Astrocyte (in vitro differentiated cells and primary cell): ENCODE results near the gene ECHS1. TPM values are rescaled to one million over a fixed set of nuclear protein-coding genes. Genes with fewer than 3 reads are reported as not detected.

ENCODE experiments used
- DNase-seq: peaks from one replicate; pipeline ENCODE4 v3.0.0-alpha.2; 2010; ENCODE audit warnings: low read depth
- FAIRE-seq: peaks from 2 replicates; lab custom pipeline; 2011; peaks lifted over from hg19 to GRCh38; lab: Jason Lieb, UNC
- H2AFZ ChIP-seq: 2 replicates; pipeline ENCODE4 v1.6.0; 2012; ENCODE audit warnings: low read depth, low read length, inconsistent platforms
- H3K27ac ChIP-seq: 2 replicates; pipeline ENCODE4 v1.5.1; 2011; ENCODE audit warnings: low read depth, low read length, inconsistent platforms
- H3K27me3 ChIP-seq: 2 replicates; pipeline ENCODE4 v1.6.0; 2011; ENCODE audit warnings: low read length, inconsistent platforms; ENCODE audit not compliant: insufficient read depth
- H3K36me3 ChIP-seq: 2 replicates; pipeline ENCODE4 v1.5.1; 2011; ENCODE audit warnings: low read length, inconsistent platforms; ENCODE audit not compliant: insufficient read depth
- H3K4me1 ChIP-seq: 2 replicates; pipeline ENCODE4 v1.5.1; 2011; ENCODE audit warnings: low read length, inconsistent platforms; ENCODE audit not compliant: insufficient read depth
- H3K4me2 ChIP-seq: 2 replicates; pipeline ENCODE4 v1.6.0; 2012; ENCODE audit warnings: low read length, inconsistent platforms
- H3K4me3 ChIP-seq: 2 replicates; pipeline ENCODE4 v1.5.1; 2011; ENCODE audit warnings: low read depth, mild to moderate bottlenecking, low read length, inconsistent platforms; ENCODE audit not compliant: insufficient read depth
- H3K79me2 ChIP-seq: 2 replicates; pipeline ENCODE4 v1.6.0; 2012; ENCODE audit warnings: mild to moderate bottlenecking, low read length, inconsistent platforms; ENCODE audit not compliant: insufficient read depth
- H3K9ac ChIP-seq: 2 replicates; pipeline ENCODE4 v1.6.0; 2012; ENCODE audit warnings: mild to moderate bottlenecking, low read length, inconsistent platforms
- H3K9me3 ChIP-seq: 2 replicates; pipeline ENCODE4 v1.5.1; 2012; ENCODE audit warnings: low read depth, mild to moderate bottlenecking, low read length, inconsistent platforms; ENCODE audit not compliant: insufficient read depth
- H4K20me1 ChIP-seq: 2 replicates; pipeline ENCODE4 v1.6.0; 2012; ENCODE audit warnings: low read length, inconsistent platforms; ENCODE audit not compliant: insufficient read depth
- H3K27ac Mint-ChIP-seq: one replicate; pipeline ENCODE4 v1.8.0; 2021; ENCODE audit warnings: mild to moderate bottlenecking, mixed read lengths; ENCODE audit not compliant: unreplicated experiment
- H3K27me3 Mint-ChIP-seq: one replicate; pipeline ENCODE4 v1.8.0; 2021; ENCODE audit warnings: low read depth, mixed read lengths; ENCODE audit not compliant: unreplicated experiment
- H3K36me3 Mint-ChIP-seq: one replicate; pipeline ENCODE4 v1.8.0; 2021; ENCODE audit warnings: low read depth, mixed read lengths; ENCODE audit not compliant: unreplicated experiment
- H3K4me1 Mint-ChIP-seq: one replicate; pipeline ENCODE4 v1.8.0; 2021; ENCODE audit warnings: low read depth, mixed read lengths; ENCODE audit not compliant: unreplicated experiment
- H3K4me3 Mint-ChIP-seq: one replicate; pipeline ENCODE4 v1.8.0; 2021; ENCODE audit warnings: mild to moderate bottlenecking, moderate library complexity, mixed read lengths; ENCODE audit not compliant: unreplicated experiment
- H3K9me3 Mint-ChIP-seq: one replicate; pipeline ENCODE4 v1.8.0; 2021; ENCODE audit warnings: mild to moderate bottlenecking, mixed read lengths; ENCODE audit not compliant: unreplicated experiment
- EZH2 ChIP-seq: IDR thresholded peaks from 2 replicates; pipeline ENCODE4 v1.6.1; 2012; ENCODE audit warnings: mild to moderate bottlenecking, low read length, inconsistent platforms; ENCODE audit not compliant: insufficient read depth
- total RNA-seq: library from RNA; stranded (reverse); gene quantifications from 2 replicates; pipeline ENCODE4 v1.2.1, GENCODE V29; 2021
- TF ChIP-seq, protein P1 (sequence below): IDR thresholded peaks from 2 replicates; pipeline ENCODE4 v1.5.1; 2011; ENCODE audit warnings: low read depth, mild to moderate bottlenecking, inconsistent platforms, low read length, moderate library complexity; ENCODE audit not compliant: insufficient read depth

The ECHS1 gene
- total RNA-seq, 1 donor from 2014 or later = 90.9 TPM

DNA sequence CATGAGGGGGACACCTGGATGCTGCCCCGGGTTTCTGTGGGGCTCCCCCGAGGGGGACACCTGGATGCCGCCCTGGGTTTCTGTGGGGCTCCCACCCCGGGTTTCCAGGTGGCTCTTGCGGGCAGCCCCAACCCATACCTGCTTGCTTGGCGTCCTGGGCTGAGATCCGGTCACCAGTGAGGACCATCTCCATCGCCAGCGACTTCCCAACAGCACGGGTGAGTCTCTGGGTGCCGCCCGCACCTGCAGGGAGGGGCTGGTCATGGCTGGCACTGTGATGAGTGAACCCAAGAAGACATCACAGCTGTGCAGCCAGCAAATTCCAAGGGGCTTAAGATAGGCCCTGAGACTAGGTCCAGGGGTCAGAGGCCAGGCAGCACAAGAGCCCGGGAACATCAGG is 6.4 kb downstream of the ECHS1 start:
- no peak overlapping the region for H3K4me2 ChIP-seq
- TF ChIP-seq EZH2 = no peak
- TF ChIP-seq, protein P1, sequence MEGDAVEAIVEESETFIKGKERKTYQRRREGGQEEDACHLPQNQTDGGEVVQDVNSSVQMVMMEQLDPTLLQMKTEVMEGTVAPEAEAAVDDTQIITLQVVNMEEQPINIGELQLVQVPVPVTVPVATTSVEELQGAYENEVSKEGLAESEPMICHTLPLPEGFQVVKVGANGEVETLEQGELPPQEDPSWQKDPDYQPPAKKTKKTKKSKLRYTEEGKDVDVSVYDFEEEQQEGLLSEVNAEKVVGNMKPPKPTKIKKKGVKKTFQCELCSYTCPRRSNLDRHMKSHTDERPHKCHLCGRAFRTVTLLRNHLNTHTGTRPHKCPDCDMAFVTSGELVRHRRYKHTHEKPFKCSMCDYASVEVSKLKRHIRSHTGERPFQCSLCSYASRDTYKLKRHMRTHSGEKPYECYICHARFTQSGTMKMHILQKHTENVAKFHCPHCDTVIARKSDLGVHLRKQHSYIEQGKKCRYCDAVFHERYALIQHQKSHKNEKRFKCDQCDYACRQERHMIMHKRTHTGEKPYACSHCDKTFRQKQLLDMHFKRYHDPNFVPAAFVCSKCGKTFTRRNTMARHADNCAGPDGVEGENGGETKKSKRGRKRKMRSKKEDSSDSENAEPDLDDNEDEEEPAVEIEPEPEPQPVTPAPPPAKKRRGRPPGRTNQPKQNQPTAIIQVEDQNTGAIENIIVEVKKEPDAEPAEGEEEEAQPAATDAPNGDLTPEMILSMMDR = no peak
- H3K4me1 ChIP-seq = no peaks in the 10 kb centered on the region
- no peak overlapping the region for H3K4me3 ChIP-seq
- H3K27me3 Mint-ChIP-seq = no peaks in the 10 kb centered on the region
- no peak overlapping the region for H2AFZ ChIP-seq
- H3K36me3 ChIP-seq = peaks cover 5% of the 10 kb centered on the region
- no peaks in the 10 kb centered on the region for H3K9me3 ChIP-seq
- peaks cover 18% of the 10 kb centered on the region for H3K36me3 Mint-ChIP-seq
- DNase-seq = no peak
- H3K27ac Mint-ChIP-seq = no peak overlapping the region
- peaks cover 5% of the 10 kb centered on the region for H4K20me1 ChIP-seq
- H3K9me3 Mint-ChIP-seq = no peaks in the 10 kb centered on the region
- FAIRE-seq = no peak
- no peak overlapping the region for H3K27ac ChIP-seq
- no peak overlapping the region for H3K9ac ChIP-seq
- H3K27me3 ChIP-seq = no peaks in the 10 kb centered on the region
- H3K4me3 Mint-ChIP-seq = no peak overlapping the region
- H3K79me2 ChIP-seq = peaks cover 3% of the 10 kb centered on the region
- no peaks in the 10 kb centered on the region for H3K4me1 Mint-ChIP-seq

GRCh38 chr10:133366130-133366478 is 7.0 kb downstream of the ECHS1 start:
- H3K79me2 ChIP-seq = no peaks in the 10 kb centered on the region
- H3K4me1 Mint-ChIP-seq = no peaks in the 10 kb centered on the region
- FAIRE-seq = no peak
- no peak overlapping the region for H3K4me3 ChIP-seq
- peaks cover 5% of the 10 kb centered on the region for H3K36me3 ChIP-seq
- H3K27ac Mint-ChIP-seq = no peak overlapping the region
- no peak overlapping the region for H3K27ac ChIP-seq
- H3K27me3 ChIP-seq = no peaks in the 10 kb centered on the region
- H3K4me1 ChIP-seq = no peaks in the 10 kb centered on the region
- H3K36me3 Mint-ChIP-seq = peaks cover 18% of the 10 kb centered on the region
- H3K9me3 ChIP-seq = no peaks in the 10 kb centered on the region
- H3K9me3 Mint-ChIP-seq = no peaks in the 10 kb centered on the region
- no peak for DNase-seq
- no peaks in the 10 kb centered on the region for H3K27me3 Mint-ChIP-seq
- H3K9ac ChIP-seq = no peak overlapping the region
- no peak overlapping the region for H3K4me2 ChIP-seq
- H4K20me1 ChIP-seq = peaks cover 5% of the 10 kb centered on the region
- no peak overlapping the region for H2AFZ ChIP-seq
- no peak overlapping the region for H3K4me3 Mint-ChIP-seq
- no peak for TF ChIP-seq EZH2
- TF ChIP-seq, protein P1 = no peak

- peaks cover 5% of the 10 kb centered on the region for H4K20me1 ChIP-seq
- no peak overlapping the region for H3K4me3 ChIP-seq
- H3K27me3 Mint-ChIP-seq = no peaks in the 10 kb centered on the region
- H3K27ac ChIP-seq = no peak overlapping the region
- no peaks in the 10 kb centered on the region for H3K4me1 ChIP-seq
- no peaks in the 10 kb centered on the region for H3K79me2 ChIP-seq
- no peak overlapping the region for H3K9ac ChIP-seq
- no peak overlapping the region for H3K27ac Mint-ChIP-seq
- no peaks in the 10 kb centered on the region for H3K27me3 ChIP-seq
- FAIRE-seq = no peak
- no peaks in the 10 kb centered on the region for H3K9me3 ChIP-seq
- no peaks in the 10 kb centered on the region for H3K9me3 Mint-ChIP-seq
- no peak overlapping the region for H3K4me2 ChIP-seq
- TF ChIP-seq EZH2 = no peak
- TF ChIP-seq, protein P1 = no peak
- no peaks in the 10 kb centered on the region for H3K4me1 Mint-ChIP-seq
- H3K36me3 Mint-ChIP-seq = peaks cover 17% of the 10 kb centered on the region
- DNase-seq = no peak
- H2AFZ ChIP-seq = no peak overlapping the region
- no peak overlapping the region for H3K4me3 Mint-ChIP-seq
- H3K36me3 ChIP-seq = peaks cover 5% of the 10 kb centered on the region
These were observed 7.6 kb downstream of the ECHS1 start for GRCh38 chr10:133365461-133366129.
